NCI-H1092 treated with DMSO at 0.1 percent for 48 hours (cell line): ENCODE data around the gene DNAH10.

Experiments used
- DNase-seq: peaks from one replicate; lab custom pipeline; 2025; lab: John Stamatoyannopoulos, UW

DNAH10 gene

DNA sequence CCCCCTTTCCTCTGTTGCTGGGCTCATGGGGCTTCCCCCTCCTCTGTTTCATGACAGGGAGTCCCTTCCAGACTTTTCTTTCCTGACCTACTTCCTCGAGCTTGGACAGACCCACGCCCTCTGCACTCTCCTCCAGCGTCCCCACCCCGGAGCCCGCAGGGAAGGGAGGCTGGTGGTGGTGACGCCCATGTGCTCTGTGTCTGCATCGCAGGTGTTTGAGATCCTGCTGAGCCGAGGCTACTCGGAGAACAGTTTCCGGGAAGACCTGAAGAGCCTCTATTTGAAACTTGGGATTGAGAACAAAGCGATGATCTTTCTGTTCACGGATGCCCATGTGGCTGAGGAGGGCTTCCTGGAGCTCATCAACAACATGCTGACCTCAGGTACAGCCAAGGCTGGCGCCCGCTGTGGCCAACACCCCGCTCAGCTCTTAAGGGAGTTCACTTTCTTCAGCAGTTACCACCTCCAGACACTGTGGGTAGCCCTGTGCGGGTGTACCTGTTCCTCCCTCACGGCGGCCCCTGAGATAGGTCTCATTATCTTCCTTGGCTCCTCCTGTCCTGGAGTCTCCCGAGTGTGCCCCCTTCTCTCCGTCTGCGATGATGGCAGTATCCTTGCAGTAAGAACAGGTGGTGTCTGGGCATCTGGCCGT is 125.0 kb downstream of the DNAH10 start:
- no peak for DNase-seq

DNA sequence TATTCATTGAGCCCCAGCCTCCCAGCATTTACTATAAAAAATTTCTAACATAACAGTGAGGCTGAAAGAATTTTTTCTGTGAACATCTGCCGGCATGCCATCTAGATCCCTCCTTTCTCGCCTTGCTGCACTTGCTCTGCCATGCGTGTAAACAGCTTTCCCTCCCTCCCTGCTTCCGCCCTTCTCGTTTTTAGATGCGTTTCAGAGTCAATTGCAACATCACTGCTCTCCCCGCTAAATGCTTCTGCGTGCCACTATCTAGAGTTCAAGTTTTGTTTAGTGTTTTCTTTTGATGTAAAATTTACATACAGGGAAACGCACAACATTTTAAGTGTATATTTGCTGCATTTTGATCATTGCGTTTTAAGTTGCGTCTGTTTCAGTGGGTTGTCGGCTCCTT is 126.9 kb downstream of the DNAH10 start:
- no peak for DNase-seq

DNA sequence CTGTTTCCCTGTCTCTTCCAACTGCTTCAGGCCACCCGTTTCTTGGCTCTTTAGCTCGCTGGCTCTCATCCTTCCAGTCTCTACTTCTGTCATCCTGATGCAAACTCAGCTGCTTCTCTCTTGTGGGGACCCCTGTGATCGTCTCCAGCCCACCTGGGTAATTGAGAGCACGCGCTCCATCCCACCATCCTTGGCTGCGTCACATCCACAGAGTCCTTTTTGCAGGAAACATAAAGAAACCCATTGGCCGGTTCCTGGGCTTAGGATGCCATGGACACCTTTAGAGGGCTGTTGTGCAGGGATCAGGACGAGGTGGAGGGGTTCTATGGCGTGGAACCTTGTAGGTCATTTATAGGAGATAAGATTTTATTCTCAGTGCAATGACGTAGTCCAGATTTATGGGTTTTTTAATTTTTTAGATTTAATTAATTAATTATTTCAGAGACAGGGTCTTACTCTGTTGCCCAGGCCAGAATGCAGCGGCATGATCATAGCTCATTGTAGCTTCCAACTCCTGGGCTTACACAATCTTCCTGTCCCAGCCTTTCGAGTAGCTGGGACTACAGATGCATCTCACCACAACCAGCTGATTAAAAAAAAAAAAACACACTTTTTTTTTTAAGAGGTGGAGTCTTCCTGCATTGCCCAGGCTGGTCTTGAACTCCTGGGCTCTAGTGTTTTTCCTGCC is 127.9 kb downstream of the DNAH10 start:
- DNase-seq, result no peak

DNA sequence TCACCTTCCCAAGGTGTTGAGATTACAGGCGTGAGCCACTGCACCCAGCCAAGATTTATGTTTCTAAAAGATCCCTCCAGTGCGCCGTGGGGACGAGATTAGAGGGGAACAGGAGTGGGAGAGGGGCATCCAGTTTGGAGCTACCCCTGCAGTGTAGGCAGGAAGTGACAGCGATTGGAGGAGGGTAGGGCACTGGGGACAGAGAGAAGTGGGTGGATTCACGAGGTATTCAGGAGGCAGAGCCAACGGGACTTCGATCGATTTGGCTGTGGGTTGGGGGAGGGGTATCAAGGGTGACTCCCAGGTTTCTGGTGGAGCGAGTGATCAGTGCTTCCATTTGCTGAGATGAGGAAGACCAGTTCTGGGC is 128.4 kb downstream of the DNAH10 start:
- DNase-seq, result no peak

DNA sequence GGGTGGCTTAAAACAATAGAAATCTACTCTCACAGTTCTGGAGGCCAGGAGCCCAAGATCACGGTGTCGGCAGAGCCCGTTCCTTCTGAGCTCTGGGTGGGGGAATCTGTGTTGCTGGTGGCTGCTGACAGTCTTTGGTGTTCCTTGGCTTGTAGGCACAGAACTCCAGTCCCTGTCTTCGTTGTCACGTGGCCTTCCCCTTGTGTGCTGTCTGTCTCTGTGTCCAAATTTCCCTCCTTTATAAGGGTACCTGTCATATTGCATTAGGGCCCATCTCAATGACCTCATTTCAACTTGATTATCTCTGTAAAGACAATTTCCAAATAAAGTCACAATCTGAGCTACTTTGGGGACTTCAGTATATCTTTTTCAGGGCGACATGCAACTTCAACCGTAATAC is 128.9 kb downstream of the DNAH10 start:
- DNase-seq, result no peak

DNA sequence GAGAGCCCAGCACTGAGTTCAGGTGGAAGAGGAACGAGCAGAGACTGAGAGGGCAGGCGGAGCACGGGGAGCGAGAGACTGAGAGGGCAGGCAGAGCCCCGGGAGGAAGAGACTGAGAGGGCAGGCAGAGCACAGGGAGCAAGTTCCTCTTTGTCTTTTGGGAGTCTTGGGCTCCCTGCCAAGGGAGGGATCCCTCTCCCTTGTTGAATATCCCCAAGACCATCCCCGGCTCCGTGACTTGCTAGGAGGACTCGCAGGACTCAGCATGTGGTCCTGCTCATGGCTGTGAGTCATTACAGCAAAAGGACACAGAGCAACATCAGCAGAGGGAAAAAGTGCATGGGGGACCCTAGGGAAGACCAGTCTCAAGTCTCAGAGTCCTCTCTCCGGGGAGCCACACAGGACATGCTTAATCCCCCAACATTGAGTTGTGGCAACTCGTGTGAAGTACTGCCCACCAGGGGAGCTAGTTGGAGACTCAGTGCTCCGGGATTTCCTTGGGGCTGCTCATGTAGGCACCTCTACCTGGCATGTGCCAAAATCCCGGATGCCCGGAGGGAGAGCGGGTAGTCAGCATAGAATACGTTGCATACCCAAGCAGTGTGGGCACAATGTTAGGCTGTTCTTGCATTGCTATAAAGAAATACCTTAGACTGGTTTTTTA is 129.5 kb downstream of the DNAH10 start:
- no peak for DNase-seq

DNA sequence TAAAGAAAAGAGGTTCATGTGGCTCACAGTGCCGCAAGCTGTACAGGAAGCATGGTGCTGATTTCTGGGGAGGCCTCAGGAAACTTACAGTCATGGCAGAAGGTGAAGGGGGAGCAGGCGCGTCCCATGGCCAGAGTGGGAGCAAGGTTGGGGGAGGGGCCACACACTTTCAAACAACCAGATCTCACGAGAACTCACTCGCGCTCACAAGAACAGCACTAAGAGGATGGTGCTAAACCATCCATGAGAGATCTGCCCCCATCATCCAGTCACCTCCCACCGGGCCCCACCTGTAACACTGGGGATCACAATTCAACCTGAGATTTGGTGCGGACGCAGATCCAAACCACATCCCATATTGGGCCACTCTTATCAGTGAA is 130.1 kb downstream of the DNAH10 start:
- no peak for DNase-seq

DNA sequence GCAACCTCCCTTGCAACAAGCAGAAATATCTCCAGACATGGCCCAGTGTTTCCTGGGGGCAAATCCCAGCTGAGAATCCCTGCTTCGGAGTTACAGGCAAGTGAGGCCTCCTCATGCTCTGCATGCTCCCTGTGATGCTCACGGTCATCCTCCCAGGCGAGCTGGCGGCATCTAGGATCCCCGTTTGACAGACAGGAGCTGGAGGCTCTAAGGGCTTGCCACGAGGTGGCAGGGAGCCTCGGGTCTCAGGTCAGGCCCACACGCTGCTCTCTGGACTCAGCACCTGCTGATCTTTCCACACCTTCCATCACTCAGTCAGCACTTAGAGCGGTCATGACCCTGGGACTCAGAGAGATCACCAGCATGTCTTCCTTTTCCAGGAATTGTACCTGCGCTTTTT is 130.8 kb downstream of the DNAH10 start:
- no peak for DNase-seq

DNA sequence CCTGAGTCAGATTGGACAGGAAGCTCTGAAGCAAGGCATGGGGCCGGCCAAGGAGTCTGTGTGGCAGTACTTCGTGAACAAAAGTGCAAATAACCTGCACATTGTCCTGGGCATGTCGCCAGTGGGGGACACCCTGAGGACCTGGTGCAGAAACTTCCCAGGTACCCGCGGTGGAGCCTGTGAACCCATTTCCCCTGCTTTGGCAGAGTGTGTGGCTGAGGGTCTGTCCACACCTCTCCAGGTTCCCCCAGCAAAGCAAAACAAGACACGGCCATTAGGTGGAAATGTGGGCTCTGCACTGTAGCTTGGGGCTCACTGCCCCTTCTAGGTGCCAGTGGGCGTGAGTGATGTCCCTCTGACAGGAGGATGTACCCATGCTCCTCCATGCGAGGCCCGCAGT is 131.2 kb downstream of the DNAH10 start:
- DNase-seq, result no peak

DNA sequence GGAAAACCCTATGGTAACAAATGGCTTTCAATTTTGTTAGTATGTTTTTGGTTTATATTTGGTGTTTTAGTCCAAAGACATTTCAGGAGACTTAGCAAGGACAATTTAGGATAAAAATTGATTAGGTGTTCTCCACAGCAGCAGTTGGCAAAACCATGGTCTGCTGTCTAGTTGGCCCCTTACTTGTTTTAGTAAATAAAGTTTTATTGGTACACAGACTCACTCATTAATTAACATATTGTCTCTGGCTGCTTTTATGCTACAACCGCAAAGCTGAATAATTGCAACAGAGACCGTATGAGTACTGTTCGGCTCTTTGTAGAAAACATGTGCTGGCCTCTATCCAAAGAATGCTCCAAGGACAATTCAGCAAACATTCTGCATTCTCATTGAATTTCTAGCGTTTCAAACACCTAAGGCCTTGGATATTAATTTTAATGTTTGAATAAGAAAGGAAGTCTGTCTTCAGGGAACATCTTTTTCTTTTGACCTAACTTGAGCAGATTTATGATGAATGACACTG is 132.8 kb downstream of the DNAH10 start:
- no peak for DNase-seq

DNA sequence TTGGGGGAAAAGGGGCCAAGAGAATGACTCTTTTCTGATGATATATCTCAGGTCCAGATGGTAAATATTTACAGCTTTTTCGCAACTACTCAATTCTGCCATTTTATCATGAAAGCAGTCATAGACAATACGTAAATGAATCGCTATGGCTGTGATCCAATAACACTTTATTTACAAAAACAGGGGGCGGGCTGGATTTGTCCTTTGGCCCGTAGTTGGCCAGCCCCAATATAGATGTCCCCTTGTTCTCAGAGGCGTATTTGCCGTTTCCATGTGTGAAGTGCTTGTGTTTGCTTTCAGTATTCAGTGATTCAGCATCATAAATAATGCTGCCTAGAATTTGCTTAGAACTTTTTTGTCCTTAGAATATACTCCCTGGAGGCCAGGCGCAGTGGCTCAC is 133.3 kb downstream of the DNAH10 start:
- no peak for DNase-seq

DNA sequence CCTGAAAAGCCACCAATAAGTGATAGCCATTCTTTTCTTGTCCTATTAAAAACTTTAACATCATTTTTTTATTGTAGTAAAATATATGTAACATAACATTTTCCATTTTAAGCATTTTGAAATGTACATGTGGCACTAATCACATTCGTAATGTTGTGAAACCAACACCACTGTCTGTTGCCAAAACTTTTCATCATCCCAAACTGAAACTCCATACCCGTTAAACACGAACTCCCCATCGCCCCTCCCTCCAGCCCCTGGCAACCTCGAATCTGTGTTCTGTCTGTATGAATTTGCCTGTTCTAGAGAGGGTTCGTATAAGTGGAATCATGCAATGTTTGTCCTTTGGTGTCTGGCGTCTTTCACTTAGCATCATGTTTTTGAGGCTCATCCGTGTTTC is 134.7 kb downstream of the DNAH10 start:
- DNase-seq, result no peak

DNA sequence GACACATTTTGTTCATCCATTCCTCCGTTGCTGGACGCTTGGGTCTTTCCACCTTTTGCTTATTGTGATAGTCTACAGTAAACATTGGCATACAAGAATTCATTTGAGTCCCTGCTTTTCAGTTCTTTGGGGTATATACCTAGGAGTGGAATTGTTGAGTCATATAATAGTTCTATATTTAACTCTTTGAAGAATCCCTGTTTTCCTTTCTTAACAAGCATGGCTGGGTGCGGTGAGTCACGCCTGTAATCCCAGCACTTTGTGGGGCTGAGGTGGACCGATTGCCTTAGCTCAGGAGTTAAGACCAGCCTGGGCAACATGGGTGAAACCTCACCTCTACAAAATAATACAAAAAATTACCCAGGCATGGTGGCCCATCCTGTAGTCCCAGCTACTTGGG is 135.1 kb downstream of the DNAH10 start:
- no peak for DNase-seq

DNA sequence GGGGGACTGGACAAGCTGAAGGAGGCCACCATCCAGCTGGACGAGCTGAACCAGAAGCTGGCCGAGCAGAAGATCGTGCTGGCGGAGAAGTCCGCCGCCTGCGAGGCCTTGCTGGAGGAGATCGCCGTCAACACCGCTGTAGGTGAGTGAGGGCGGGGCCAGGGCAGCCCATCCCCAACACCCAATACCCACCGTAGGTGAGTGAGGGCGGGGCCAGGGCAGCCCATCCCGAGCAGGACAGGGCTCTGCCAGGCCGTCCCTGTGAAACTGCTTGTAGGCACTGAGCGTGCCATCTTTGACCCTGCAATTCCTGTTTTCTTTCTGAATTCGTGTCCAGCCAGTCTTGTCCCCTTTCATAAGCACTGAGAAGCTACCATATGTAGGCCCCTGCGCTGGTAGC is 136.6 kb downstream of the DNAH10 start:
- no peak for DNase-seq

DNA sequence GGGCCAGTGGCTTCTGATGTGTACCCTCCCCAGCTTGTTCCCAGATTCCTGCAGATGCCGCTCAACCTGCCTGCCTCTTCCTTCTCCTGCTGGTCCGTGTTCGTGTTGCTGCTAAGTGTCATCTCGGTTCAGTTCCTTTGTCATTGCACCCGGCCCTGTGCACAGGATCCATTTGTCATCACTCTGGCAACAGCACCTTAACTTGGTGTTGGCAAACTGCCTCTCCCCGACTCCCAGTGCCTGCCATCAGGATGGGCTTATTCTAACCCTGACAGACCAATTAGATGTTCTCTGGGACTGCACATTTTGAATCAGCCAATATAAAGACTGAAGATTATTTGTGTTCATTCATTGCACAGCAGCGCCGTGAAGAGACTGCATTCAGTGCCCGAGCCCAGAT is 137.3 kb downstream of the DNAH10 start:
- no peak for DNase-seq

DNA sequence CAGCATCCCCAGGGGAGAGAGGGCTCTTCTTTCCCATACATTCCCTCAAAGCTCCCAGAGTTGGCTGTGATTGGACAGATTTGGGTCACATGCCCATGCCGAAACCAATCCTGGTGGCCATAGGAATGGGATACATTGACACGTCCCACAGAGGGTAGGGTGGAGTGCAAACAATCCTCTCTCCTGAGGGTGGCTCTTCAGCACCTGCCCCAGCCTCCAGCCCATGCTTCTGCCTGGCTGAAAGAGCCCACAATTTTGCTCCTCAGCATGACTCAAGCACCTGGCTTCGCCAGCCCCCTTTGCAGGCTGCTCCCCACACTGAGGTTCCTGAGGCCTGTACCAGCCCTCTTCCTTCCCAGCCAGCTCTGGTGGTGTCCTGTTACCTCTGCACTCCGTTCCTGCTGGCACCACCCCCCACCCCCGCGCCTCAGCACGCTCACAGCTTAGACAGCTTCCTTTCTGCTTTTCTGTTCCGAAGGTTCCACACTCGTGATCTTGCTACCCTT is 138.8 kb downstream of the DNAH10 start:
- no peak for DNase-seq

DNA sequence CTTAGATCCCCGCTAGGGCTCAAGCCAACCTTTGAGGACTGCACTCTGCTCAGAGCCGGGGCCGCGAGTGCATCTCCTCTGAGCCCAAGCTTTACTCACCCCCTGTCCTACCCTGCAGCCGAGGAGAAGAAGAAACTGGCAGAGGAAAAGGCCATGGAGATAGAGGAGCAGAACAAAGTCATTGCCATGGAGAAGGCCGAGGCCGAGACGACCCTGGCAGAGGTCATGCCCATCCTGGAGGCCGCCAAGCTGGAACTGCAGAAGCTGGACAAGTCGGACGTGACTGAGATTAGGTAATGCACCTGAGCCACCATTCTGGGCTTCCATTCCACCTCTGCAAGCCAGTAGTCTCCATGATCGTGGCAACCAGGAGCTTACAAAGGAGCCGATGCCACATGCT is 140.7 kb downstream of the DNAH10 start:
- no peak for DNase-seq

DNA sequence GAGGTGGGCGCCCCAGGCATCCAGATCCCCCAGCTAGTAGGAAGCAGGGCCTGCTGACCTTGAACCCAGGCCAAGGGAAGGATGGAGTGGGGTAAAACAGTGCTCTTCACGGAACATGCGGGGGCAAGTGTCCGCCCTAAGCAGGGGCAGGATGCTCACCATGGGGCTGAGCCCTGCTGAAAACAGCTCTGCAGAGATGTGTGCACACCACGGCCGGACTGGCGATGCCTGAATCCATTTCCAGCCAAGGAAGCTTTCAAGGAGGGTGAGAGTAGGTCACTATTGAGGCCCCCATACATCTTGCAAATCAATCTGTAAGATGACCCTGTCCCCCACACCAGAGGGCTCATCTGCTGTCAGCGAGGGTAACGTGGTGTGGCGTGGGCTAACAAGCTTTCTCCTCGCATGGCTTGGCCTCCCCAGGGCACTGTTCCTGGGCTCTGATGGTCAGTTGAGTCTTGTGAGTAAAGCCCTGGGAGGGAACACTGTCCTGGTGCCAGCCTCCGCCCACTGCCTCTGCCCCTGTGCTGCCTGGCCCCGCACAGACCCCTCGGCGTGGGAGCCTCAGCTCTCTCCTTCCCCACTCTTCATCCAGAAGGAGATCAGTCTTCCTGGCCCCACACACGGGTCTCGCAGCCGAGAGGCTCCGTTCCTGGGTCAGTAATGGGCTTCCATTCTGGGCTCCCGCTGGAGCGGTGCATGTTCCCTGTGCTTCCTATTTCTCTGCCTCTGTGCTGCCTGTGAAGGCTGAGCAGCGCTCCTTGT is 141.4 kb downstream of the DNAH10 start:
- DNase-seq, result no peak

DNA sequence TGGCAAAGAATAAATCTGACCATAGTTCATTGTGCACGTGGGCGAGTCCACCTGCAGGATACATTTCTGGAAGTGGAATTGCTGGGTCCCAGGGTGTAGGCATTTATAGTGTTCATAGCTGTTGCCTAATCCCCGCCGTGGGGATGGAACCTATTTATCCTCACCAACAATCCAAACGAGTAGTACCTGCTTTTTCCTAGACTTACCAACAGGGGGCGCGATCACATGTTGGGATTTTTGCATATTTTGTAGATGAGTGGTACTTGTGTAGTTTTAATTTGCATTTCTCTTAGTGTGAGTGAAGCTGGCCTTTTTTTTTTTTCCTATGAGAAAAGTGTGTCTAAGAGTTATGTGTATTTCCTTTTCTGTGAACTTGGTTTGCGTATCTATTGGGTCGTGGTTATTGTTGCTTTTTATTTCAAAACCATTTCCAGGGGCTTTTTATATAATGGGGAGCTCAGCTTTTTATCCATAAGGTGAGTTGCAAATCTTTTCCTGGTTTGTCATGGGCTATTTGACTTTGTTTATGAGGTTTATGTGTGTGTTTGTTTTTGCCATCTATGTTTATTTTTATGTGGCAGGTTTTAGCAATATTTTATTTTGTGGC is 143.3 kb downstream of the DNAH10 start:
- DNase-seq, result no peak

DNA sequence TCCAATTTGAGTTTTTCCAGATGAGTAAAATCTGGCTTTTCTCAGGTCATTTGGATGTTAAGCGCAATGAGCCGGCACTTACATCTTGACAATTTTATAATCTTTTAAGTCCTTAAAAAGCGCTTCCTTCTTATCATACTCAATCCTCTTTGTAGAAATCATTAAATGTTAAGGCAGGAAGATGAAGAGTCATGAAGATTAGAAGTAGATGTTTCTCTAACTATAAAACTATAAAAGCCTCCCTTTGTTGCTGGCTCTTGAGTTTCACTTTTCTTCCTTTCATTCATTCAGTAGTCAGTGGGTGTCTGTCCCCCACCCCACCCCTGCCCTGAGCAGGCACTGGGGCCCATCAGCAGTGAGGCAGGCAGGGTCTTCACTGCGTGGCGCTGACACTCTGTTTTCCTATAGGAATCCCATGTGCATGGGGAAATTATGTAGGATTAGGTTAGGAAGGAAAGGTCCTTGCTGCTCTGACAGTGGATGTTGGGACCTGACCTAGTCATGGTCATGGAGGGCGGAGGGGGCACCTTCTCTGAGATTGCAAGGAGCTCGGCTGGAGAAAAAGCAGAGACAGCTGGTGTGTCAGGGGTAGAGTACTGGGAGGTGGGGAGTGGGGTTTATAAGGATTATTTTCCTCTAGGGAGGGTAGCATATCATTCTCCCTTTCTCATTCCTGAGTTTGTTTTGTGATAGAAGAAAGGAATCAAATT is 144.8 kb downstream of the DNAH10 start:
- no peak for DNase-seq

DNA sequence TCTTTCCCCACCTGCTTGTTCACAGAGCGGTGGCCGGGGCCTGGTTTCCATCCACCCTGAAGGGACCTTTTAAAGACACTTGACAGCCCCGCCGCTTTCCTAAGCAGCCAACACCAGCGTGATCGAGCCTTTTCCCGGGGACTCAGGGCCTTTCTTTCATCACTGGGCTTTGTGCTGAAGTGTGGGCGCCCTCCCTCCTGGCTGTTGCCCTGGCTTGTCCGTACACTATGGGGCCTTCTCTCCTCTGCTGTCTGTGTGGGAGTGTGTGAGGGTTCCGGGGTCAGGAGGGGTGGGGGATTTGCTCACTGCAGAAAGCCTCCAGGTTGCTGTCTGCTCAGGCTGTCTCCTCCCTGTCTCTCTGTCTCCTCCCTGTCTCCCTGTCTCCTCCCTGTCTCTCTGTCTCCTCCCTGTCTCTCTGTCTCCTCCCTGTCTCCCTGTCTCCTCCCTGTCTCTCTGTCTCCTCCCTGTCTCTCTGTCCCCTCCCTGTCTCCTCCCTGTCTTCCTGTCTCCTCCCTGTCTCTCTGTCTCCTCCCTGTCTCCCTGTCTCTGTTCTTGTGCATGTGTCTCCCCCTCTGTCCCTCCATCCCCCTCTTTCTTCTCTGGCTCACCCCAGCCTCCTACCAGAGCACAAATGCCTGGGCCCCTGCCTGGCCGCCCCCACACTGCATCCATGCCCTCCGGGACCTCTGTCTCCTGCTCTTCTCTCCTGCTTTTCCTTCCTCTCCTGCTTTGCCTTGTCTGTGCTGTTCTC is 145.8 kb downstream of the DNAH10 start:
- DNase-seq, result no peak
